Measurements from ENCODE around the gene BTBD10.
A peak's percentile ranks its signal among the peaks of the same experiment; 100 is the strongest.

Gene BTBD10

DNA sequence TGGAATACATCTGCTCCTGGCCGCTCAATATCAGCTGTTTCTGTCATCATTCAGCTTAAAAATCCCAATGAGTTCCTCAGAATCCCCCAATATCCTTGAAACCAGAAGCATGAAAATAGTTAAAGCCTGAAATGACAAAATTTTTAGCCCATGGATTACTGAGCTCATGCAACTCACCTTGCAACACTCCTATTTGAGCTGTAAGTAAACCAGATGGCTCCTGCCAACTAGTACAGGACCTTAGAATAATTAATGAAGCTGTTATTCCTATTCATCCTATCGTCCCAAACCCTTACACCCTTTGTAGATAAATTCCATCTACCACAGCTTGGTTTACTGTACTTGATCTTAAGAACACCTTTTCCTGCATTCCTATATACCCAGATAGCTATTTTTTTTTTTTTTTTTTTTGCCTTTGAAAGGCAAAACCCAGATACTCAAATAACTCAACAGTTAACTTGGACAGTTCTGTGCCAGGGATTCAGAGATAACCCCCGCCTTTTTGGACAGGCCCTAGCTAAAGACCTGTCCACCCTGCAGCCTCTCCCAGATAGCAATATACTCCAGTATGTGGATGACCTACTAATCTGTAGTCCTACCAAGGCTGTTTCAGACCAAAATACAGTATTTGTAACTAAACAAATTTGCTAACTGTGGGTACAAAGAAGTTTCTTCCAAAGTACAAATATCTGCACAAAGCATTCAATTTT lies 10.1 kb upstream of the BTBD10 start:
- Histone ChIP-seq H3K4me3 (ENCODE audit: low read depth in 1 of 2, low read length in 1 of 2) (no peak overlapping the region), H3K4me1 (ENCODE audit: control insufficient read depth in 1 of 2, insufficient read depth in 1 of 2, low read depth in 1 of 2, low read length in 1 of 2) (no peaks in the 10 kb centered on the region), H3K9me3 (no peaks in the 10 kb centered on the region), H3K27me3 (peaks cover 31% of the 10 kb centered on the region), H3K27ac (no peak overlapping the region), H3K36me3 (no peaks in the 10 kb centered on the region)
- no peak for TF ChIP-seq CTCF (IDR thresholded peaks at IDR 0.05)

- TF ChIP-seq CTCF (IDR thresholded peaks at IDR 0.05), result no peak
- Histone ChIP-seq H3K4me3 (ENCODE audit: low read depth in 1 of 2, low read length in 1 of 2) (no peak overlapping the region), H3K27ac (no peak overlapping the region), H3K27me3 (peaks cover 25% of the 10 kb centered on the region), H3K36me3 (no peaks in the 10 kb centered on the region), H3K4me1 (ENCODE audit: control insufficient read depth in 1 of 2, insufficient read depth in 1 of 2, low read depth in 1 of 2, low read length in 1 of 2) (peaks cover 14 to 15% of the 10 kb centered on the region in 2 experiments), H3K9me3 (no peaks in the 10 kb centered on the region)
Measured at GRCh38 chr11:13468750-13469149, 5.7 kb upstream of the BTBD10 start.

GRCh38 chr11:13465909-13466371 lies 2.9 kb upstream of the BTBD10 start:
- H3K27ac ChIP-seq, result no peak overlapping the region
- TF ChIP-seq CTCF (IDR thresholded peaks at IDR 0.05), result peak; percentile 30
- H3K4me3 ChIP-seq (ENCODE audit: low read depth in 1 of 2, low read length in 1 of 2), result no peak overlapping the region
- no peaks in the 10 kb centered on the region for H3K36me3 ChIP-seq
- peaks cover 34% of the 10 kb centered on the region in 2 experiments for H3K4me1 ChIP-seq (ENCODE audit: control insufficient read depth in 1 of 2, insufficient read depth in 1 of 2, low read depth in 1 of 2, low read length in 1 of 2)
- H3K9me3 ChIP-seq, result no peaks in the 10 kb centered on the region
- peaks cover 23% of the 10 kb centered on the region for H3K27me3 ChIP-seq

DNA sequence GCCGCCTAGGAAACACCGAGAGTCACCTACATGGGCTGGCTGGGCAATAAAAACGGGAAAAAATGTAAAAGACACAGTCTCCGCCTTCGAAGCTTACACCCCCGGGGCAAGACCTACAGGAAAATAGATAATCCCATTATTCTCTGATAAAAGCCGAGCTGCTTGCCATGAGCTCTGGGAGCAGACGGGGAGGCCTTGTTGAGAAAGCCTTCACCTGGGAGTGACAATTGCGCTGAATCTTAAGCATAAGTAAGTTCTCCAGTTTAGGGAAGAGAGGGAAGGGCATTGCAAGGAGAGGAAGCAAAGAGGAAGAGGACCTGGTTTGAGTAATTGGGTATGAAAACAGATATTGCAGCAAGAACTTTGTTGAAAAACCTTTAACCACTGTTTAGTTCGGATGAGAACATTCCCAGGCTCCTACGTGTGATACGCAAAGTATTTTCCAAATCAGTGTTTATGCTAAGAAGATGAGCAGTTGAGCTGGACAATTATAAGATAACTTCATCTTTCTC lies 813 bp upstream of the BTBD10 start:
- TF ChIP-seq CTCF (IDR thresholded peaks at IDR 0.05), result no peak

DNA sequence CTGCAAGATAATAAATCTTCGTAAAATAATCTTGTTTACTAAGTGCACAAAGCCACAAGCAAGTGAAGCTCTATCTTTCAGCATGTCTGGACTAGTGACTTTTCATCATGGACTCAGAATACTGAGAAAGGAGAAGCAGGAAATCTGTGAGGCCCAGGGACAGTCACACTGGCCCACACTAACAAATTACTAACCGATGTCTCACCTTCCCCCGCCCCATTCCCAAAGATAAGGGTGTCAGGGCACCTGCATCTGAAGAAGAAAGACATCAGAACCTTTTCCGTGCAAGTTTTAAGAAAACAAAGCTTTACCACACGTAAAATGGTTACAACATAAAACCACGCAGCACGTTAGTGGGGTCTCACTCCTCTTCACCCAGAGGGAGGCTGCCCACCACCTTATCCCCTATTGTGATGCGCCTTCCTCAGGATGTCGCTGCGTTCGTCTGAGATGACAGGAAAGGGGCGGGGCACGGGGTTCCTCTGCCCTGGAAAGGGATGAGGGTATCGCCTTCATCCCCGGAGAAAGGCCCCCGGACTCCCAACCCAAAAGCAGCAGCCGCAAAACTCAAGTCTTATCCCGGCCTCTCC lies 616 bp downstream of the BTBD10 start:
- TF ChIP-seq CTCF (IDR thresholded peaks at IDR 0.05), result no peak
- Histone ChIP-seq H3K36me3 (no peaks in the 10 kb centered on the region), H3K27ac (peak overlapping the region; percentile 92)

More for the DNA sequence above, 813 bp upstream of the BTBD10 start:
- Histone ChIP-seq H3K9me3 (no peaks in the 10 kb centered on the region), H3K27me3 (peaks cover 13% of the 10 kb centered on the region), H3K36me3 (no peaks in the 10 kb centered on the region), H3K4me1 (ENCODE audit: control insufficient read depth in 1 of 2, insufficient read depth in 1 of 2, low read depth in 1 of 2, low read length in 1 of 2) (peaks cover 50 to 51% of the 10 kb centered on the region in 2 experiments), H3K27ac (peak overlapping the region; percentile 92), H3K4me3 (ENCODE audit: low read depth in 1 of 2, low read length in 1 of 2) (peak overlapping the region; percentile 80 to 94)

More for the DNA sequence above, 616 bp downstream of the BTBD10 start:
- H3K4me3 ChIP-seq (ENCODE audit: low read depth in 1 of 2, low read length in 1 of 2), result peak overlapping the region; percentile 80 to 94
- H3K27me3 ChIP-seq, result peaks cover under 1% of the 10 kb centered on the region
- H3K9me3 ChIP-seq, result no peaks in the 10 kb centered on the region
- peaks cover 50 to 51% of the 10 kb centered on the region in 2 experiments for H3K4me1 ChIP-seq (ENCODE audit: control insufficient read depth in 1 of 2, insufficient read depth in 1 of 2, low read depth in 1 of 2, low read length in 1 of 2)

Data from neutrophil (primary cell).